GM23338 (cell line): ENCODE data around the gene MET. TPM values are rescaled to one million over a fixed set of nuclear protein-coding genes. Genes with fewer than 3 reads are reported as not detected.

Experiments
- ATAC-seq: fragments of 200-7000 bp; cut with Tn5 transposase; 3 replicates; pipeline ENCODE4 v1.9.1; 2020
- DNase-seq: peaks from one replicate; pipeline ENCODE4 v3.0.0-alpha.2; 2015; ENCODE audit warnings: low spot score
- H2AFZ ChIP-seq: fragments of 200-600 bp; sonication (generic); 2 replicates; pipeline ENCODE4 v1.8.0; 2016; ENCODE audit warnings: antibody characterized with exemption, mild to moderate bottlenecking, moderate library complexity
- H3F3A ChIP-seq: fragments of 200-600 bp; sonication (generic); replicated peaks from 2 replicates; pipeline ENCODE4 v1.8.0; 2017; ENCODE audit warnings: antibody characterized with exemption, mixed run types, low read depth
- H3K27ac ChIP-seq: fragments of 200-600 bp; sonication (generic); 2 replicates; pipeline ENCODE4 v1.6.1; 2016; ENCODE audit warnings: low read depth
- H3K27me3 ChIP-seq: fragments of 200-600 bp; sonication (generic); 2 replicates; pipeline ENCODE4 v1.8.0; 2016; ENCODE audit warnings: mild to moderate bottlenecking, mixed run types, moderate library complexity; ENCODE audit not compliant: insufficient read depth
- H3K36me3 ChIP-seq: fragments of 200-600 bp; sonication (generic); 2 replicates; pipeline ENCODE4 v1.8.0; 2016; ENCODE audit warnings: mild to moderate bottlenecking; ENCODE audit not compliant: insufficient read depth
- H3K4me1 ChIP-seq: fragments of 200-600 bp; sonication (generic); 2 replicates; pipeline ENCODE4 v1.8.0; 2016; ENCODE audit warnings: mild to moderate bottlenecking, moderate library complexity; ENCODE audit not compliant: insufficient read depth
- H3K4me2 ChIP-seq: fragments of 200-600 bp; sonication (generic); 2 replicates; pipeline ENCODE4 v1.7.1; 2017; ENCODE audit warnings: mixed run types
- H3K4me3 ChIP-seq: fragments of 200-600 bp; sonication (generic); 2 replicates; pipeline ENCODE4 v1.6.1; 2016; ENCODE audit warnings: mixed run types
- H3K79me2 ChIP-seq: fragments of 200-600 bp; sonication (generic); replicated peaks from 2 replicates; pipeline ENCODE4 v1.8.0; 2017; ENCODE audit warnings: mild to moderate bottlenecking; ENCODE audit not compliant: insufficient read depth
- H3K9me2 ChIP-seq: fragments of 200-600 bp; sonication (generic); 2 replicates; pipeline ENCODE4 v1.8.0; 2017; ENCODE audit not compliant: insufficient read depth
- H4K20me1 ChIP-seq: fragments of 200-600 bp; sonication (generic); replicated peaks from 2 replicates; pipeline ENCODE4 v1.8.0; 2017; ENCODE audit warnings: mild to moderate bottlenecking; ENCODE audit not compliant: insufficient read depth
- H3K27ac Mint-ChIP-seq: 2 replicates; pipeline ENCODE4 v1.8.0; 2020; ENCODE audit warnings: inconsistent platforms, mild to moderate bottlenecking, moderate library complexity, mixed read lengths
- H3K27me3 Mint-ChIP-seq: 3 replicates; pipeline ENCODE4 v1.8.0; 2022; ENCODE audit warnings: low read depth, mild to moderate bottlenecking, moderate library complexity, mixed read lengths, inconsistent platforms; ENCODE audit not compliant: insufficient read depth, poor library complexity
- H3K36me3 Mint-ChIP-seq: 3 replicates; pipeline ENCODE4 v1.8.0; 2021; ENCODE audit warnings: low read depth, mild to moderate bottlenecking, inconsistent platforms, moderate library complexity, mixed read lengths
- H3K4me1 Mint-ChIP-seq: 3 replicates; pipeline ENCODE4 v1.8.0; 2020; ENCODE audit warnings: mild to moderate bottlenecking, inconsistent platforms, mixed read lengths
- H3K4me3 Mint-ChIP-seq: 3 replicates; pipeline ENCODE4 v1.8.0; 2021; ENCODE audit warnings: moderate library complexity, mild to moderate bottlenecking, inconsistent platforms, mixed read lengths
- H3K9me3 Mint-ChIP-seq: 3 replicates; pipeline ENCODE4 v1.8.0; 2020; ENCODE audit warnings: moderate library complexity, mild to moderate bottlenecking, inconsistent platforms, mixed read lengths
- CREB1 ChIP-seq: fragments of 250-450 bp; sonication (Bioruptor Pico); IDR thresholded peaks from 2 replicates; pipeline ENCODE4 v1.5.0; 2020; ENCODE audit warnings: low read depth, mild to moderate bottlenecking, moderate library complexity
- EZH2 ChIP-seq: fragments of 200-600 bp; sonication (generic); IDR thresholded peaks from one replicate; pipeline ENCODE4 v1.8.0; 2017; ENCODE audit warnings: antibody characterized with exemption, mild to moderate bottlenecking, low read depth; ENCODE audit not compliant: unreplicated experiment
- EZH2phosphoT487 ChIP-seq: fragments of 200-600 bp; sonication (generic); IDR thresholded peaks from one replicate; pipeline ENCODE4 v1.8.1; 2018; ENCODE audit warnings: antibody characterized with exemption; ENCODE audit not compliant: unreplicated experiment
- JUNB ChIP-seq: IDR thresholded peaks from one replicate; pipeline ENCODE4 v1.6.1; 2016; ENCODE audit warnings: antibody characterized with exemption; ENCODE audit not compliant: unreplicated experiment
- NANOG ChIP-seq: IDR thresholded peaks from 2 replicates; pipeline ENCODE4 v1.6.1; 2016; ENCODE audit warnings: antibody characterized with exemption, borderline replicate concordance
- POLR2AphosphoS5 ChIP-seq: IDR thresholded peaks from 2 replicates; pipeline ENCODE4 v1.6.1; 2016; ENCODE audit warnings: antibody characterized with exemption, low read depth
- STAT1 ChIP-seq: IDR thresholded peaks from one replicate; pipeline ENCODE4 v1.6.1; 2016; ENCODE audit warnings: antibody characterized with exemption; ENCODE audit not compliant: unreplicated experiment
- ZNF114 ChIP-seq: fragments of 250-450 bp; sonication (Bioruptor Pico); IDR thresholded peaks from 2 replicates; pipeline ENCODE4 v1.5.0; 2020; ENCODE audit warnings: mild to moderate bottlenecking, moderate library complexity
- ZNF331 ChIP-seq: fragments of 250-450 bp; sonication (Bioruptor Pico); IDR thresholded peaks from 2 replicates; pipeline ENCODE4 v1.5.0; 2020; ENCODE audit warnings: low read depth, mild to moderate bottlenecking, moderate library complexity
- polyA plus RNA-seq: library from polyadenylated mRNA; unstranded; fragments of >200 nt; fragmentation: Nextera tagmentation; extraction: Ambion mirVana; gene quantifications from 2 replicates; pipeline ENCODE4 v1.2.1, GENCODE V29; 2016
- total RNA-seq: library from RNA; depleted of rRNA; stranded (reverse); fragments of >200 nt; shearing (Covaris generic); gene quantifications from 2 replicates; pipeline ENCODE4 v1.2.3, GENCODE V29; 2014
- TF ChIP-seq, protein P1 (sequence below): fragments of 250-450 bp; sonication (Bioruptor Pico); IDR thresholded peaks from 2 replicates; pipeline ENCODE4 v1.5.0; 2020; ENCODE audit warnings: mild to moderate bottlenecking, moderate library complexity
- TF ChIP-seq, protein P2 (sequence below): IDR thresholded peaks from one replicate; pipeline ENCODE4 v1.6.1; 2018; ENCODE audit warnings: antibody characterized with exemption; ENCODE audit not compliant: unreplicated experiment
- TF ChIP-seq, protein P3 (sequence below), 2 experiments: fragments of 200-600 bp in 1 of 2; sonication (generic) in 1 of 2; conservative IDR thresholded peaks; 2 replicates each; pipeline versions ENCODE4 v1.5.1 to v1.6.1; 2016 to 2017; ENCODE audit warnings: antibody characterized with exemption in 2 of 2, low read depth in 2 of 2, mild to moderate bottlenecking in 2 of 2, moderate library complexity in 1 of 2
- TF ChIP-seq, protein P4 (sequence below): IDR thresholded peaks from 2 replicates; pipeline ENCODE4 v1.6.1; 2016; ENCODE audit warnings: antibody characterized with exemption

MET gene
- total and polyA plus RNA-seq, 2 experiments from 2014 or later, result 4.8 to 23.1 TPM

DNA sequence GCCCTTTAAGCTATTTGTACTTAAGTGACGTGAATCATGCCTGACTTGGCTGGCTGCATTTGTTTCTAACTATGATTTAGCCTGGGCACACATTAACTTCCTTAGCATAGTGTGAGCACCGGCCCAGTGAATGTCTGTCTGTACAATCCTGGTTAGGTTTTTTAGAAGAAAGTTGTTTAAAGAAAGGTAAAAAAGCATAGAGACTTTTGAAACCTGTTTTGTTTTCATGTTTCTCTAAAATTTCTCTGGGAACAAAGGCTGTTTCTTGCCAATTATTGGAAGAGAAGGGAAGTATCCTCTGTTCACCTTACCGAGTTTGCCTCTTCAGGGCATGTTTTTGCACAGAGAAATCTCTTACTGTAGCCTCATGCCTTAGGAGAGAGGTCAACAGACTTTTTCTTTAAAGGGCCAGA lies 42.9 kb upstream of the MET start:
- H3K4me1 Mint-ChIP-seq, result peaks cover 4% of the 10 kb centered on the region; the same call in 2 of the 3 replicates

More for the DNA sequence above, 42.9 kb upstream of the MET start:
- Mint-ChIP-seq H3K36me3 (no peaks in the 10 kb centered on the region), H3K27me3 (no peaks in the 10 kb centered on the region), H3K4me3 (no peak overlapping the region), H3K9me3 (no peaks in the 10 kb centered on the region; the same call in 2 of the 3 replicates), H3K27ac (no peak overlapping the region)
- DNase-seq, result no peak
- peaks cover 6% of the 10 kb centered on the region; the same call in 1 of the 2 replicates for H3K9me2 ChIP-seq
- TF ChIP-seq, protein P1, sequence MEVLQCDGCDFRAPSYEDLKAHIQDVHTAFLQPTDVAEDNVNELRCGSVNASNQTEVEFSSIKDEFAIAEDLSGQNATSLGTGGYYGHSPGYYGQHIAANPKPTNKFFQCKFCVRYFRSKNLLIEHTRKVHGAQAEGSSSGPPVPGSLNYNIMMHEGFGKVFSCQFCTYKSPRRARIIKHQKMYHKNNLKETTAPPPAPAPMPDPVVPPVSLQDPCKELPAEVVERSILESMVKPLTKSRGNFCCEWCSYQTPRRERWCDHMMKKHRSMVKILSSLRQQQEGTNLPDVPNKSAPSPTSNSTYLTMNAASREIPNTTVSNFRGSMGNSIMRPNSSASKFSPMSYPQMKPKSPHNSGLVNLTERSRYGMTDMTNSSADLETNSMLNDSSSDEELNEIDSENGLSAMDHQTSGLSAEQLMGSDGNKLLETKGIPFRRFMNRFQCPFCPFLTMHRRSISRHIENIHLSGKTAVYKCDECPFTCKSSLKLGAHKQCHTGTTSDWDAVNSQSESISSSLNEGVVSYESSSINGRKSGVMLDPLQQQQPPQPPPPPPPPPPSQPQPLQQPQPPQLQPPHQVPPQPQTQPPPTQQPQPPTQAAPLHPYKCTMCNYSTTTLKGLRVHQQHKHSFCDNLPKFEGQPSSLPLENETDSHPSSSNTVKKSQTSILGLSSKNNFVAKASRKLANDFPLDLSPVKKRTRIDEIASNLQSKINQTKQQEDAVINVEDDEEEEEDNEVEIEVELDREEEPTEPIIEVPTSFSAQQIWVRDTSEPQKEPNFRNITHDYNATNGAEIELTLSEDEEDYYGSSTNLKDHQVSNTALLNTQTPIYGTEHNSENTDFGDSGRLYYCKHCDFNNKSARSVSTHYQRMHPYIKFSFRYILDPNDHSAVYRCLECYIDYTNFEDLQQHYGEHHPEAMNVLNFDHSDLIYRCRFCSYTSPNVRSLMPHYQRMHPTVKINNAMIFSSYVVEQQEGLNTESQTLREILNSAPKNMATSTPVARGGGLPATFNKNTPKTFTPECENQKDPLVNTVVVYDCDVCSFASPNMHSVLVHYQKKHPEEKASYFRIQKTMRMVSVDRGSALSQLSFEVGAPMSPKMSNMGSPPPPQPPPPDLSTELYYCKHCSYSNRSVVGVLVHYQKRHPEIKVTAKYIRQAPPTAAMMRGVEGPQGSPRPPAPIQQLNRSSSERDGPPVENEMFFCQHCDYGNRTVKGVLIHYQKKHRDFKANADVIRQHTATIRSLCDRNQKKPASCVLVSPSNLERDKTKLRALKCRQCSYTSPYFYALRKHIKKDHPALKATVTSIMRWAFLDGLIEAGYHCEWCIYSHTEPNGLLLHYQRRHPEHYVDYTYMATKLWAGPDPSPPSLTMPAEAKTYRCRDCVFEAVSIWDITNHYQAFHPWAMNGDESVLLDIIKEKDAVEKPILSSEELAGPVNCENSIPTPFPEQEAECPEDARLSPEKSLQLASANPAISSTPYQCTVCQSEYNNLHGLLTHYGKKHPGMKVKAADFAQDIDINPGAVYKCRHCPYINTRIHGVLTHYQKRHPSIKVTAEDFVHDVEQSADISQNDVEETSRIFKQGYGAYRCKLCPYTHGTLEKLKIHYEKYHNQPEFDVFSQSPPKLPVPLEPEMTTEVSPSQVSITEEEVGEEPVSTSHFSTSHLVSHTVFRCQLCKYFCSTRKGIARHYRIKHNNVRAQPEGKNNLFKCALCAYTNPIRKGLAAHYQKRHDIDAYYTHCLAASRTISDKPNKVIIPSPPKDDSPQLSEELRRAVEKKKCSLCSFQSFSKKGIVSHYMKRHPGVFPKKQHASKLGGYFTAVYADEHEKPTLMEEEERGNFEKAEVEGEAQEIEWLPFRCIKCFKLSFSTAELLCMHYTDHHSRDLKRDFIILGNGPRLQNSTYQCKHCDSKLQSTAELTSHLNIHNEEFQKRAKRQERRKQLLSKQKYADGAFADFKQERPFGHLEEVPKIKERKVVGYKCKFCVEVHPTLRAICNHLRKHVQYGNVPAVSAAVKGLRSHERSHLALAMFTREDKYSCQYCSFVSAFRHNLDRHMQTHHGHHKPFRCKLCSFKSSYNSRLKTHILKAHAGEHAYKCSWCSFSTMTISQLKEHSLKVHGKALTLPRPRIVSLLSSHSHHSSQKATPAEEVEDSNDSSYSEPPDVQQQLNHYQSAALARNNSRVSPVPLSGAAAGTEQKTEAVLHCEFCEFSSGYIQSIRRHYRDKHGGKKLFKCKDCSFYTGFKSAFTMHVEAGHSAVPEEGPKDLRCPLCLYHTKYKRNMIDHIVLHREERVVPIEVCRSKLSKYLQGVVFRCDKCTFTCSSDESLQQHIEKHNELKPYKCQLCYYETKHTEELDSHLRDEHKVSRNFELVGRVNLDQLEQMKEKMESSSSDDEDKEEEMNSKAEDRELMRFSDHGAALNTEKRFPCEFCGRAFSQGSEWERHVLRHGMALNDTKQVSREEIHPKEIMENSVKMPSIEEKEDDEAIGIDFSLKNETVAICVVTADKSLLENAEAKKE (CRISPR knock-in tag), result no peak
- TF ChIP-seq ZNF114 (CRISPR knock-in tag) (no peak), ZNF331 (no peak), STAT1 (no peak), EZH2 (no peak), CREB1 (no peak), JUNB (no peak), POLR2AphosphoS5 (no peak), EZH2phosphoT487 (no peak), NANOG (no peak)
- TF ChIP-seq, protein P2, sequence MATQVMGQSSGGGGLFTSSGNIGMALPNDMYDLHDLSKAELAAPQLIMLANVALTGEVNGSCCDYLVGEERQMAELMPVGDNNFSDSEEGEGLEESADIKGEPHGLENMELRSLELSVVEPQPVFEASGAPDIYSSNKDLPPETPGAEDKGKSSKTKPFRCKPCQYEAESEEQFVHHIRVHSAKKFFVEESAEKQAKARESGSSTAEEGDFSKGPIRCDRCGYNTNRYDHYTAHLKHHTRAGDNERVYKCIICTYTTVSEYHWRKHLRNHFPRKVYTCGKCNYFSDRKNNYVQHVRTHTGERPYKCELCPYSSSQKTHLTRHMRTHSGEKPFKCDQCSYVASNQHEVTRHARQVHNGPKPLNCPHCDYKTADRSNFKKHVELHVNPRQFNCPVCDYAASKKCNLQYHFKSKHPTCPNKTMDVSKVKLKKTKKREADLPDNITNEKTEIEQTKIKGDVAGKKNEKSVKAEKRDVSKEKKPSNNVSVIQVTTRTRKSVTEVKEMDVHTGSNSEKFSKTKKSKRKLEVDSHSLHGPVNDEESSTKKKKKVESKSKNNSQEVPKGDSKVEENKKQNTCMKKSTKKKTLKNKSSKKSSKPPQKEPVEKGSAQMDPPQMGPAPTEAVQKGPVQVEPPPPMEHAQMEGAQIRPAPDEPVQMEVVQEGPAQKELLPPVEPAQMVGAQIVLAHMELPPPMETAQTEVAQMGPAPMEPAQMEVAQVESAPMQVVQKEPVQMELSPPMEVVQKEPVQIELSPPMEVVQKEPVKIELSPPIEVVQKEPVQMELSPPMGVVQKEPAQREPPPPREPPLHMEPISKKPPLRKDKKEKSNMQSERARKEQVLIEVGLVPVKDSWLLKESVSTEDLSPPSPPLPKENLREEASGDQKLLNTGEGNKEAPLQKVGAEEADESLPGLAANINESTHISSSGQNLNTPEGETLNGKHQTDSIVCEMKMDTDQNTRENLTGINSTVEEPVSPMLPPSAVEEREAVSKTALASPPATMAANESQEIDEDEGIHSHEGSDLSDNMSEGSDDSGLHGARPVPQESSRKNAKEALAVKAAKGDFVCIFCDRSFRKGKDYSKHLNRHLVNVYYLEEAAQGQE, result no peak
- TF ChIP-seq, protein P3, sequence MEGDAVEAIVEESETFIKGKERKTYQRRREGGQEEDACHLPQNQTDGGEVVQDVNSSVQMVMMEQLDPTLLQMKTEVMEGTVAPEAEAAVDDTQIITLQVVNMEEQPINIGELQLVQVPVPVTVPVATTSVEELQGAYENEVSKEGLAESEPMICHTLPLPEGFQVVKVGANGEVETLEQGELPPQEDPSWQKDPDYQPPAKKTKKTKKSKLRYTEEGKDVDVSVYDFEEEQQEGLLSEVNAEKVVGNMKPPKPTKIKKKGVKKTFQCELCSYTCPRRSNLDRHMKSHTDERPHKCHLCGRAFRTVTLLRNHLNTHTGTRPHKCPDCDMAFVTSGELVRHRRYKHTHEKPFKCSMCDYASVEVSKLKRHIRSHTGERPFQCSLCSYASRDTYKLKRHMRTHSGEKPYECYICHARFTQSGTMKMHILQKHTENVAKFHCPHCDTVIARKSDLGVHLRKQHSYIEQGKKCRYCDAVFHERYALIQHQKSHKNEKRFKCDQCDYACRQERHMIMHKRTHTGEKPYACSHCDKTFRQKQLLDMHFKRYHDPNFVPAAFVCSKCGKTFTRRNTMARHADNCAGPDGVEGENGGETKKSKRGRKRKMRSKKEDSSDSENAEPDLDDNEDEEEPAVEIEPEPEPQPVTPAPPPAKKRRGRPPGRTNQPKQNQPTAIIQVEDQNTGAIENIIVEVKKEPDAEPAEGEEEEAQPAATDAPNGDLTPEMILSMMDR (conservative IDR thresholded peaks at IDR 0.05; ENCODE audit: low read depth in 2 of 2), result no peak
- TF ChIP-seq, protein P4, sequence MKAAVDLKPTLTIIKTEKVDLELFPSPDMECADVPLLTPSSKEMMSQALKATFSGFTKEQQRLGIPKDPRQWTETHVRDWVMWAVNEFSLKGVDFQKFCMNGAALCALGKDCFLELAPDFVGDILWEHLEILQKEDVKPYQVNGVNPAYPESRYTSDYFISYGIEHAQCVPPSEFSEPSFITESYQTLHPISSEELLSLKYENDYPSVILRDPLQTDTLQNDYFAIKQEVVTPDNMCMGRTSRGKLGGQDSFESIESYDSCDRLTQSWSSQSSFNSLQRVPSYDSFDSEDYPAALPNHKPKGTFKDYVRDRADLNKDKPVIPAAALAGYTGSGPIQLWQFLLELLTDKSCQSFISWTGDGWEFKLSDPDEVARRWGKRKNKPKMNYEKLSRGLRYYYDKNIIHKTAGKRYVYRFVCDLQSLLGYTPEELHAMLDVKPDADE, result no peak
- H3K27ac ChIP-seq, result no peak overlapping the region
- H3K4me3 ChIP-seq, result no peak overlapping the region
- no peaks in the 10 kb centered on the region for H3K27me3 ChIP-seq
- no peaks in the 10 kb centered on the region for H3K4me1 ChIP-seq
- no peak for ATAC-seq
- no peaks in the 10 kb centered on the region for H3K79me2 ChIP-seq
- no peaks in the 10 kb centered on the region for H3K36me3 ChIP-seq
- H3F3A ChIP-seq, result no peaks in the 10 kb centered on the region
- no peak overlapping the region for H3K4me2 ChIP-seq
- no peaks in the 10 kb centered on the region for H4K20me1 ChIP-seq
- H2AFZ ChIP-seq, result no peak overlapping the region
